ENCODE data around the gene UBXN10.

GRCh38 chr1:20164694-20165202 lies 21.1 kb upstream of the UBXN10 start:
- TF ChIP-seq EZH2 (optimal IDR thresholded peaks at IDR 0.05; ENCODE audit: low read depth, low read length) (no peak), EZH2phosphoT487 (IDR thresholded peaks at IDR 0.05; ENCODE audit: low read length) (no peak)
- TF ChIP-seq, protein P1, sequence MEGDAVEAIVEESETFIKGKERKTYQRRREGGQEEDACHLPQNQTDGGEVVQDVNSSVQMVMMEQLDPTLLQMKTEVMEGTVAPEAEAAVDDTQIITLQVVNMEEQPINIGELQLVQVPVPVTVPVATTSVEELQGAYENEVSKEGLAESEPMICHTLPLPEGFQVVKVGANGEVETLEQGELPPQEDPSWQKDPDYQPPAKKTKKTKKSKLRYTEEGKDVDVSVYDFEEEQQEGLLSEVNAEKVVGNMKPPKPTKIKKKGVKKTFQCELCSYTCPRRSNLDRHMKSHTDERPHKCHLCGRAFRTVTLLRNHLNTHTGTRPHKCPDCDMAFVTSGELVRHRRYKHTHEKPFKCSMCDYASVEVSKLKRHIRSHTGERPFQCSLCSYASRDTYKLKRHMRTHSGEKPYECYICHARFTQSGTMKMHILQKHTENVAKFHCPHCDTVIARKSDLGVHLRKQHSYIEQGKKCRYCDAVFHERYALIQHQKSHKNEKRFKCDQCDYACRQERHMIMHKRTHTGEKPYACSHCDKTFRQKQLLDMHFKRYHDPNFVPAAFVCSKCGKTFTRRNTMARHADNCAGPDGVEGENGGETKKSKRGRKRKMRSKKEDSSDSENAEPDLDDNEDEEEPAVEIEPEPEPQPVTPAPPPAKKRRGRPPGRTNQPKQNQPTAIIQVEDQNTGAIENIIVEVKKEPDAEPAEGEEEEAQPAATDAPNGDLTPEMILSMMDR (IDR thresholded peaks at IDR 0.05; ENCODE audit: low read length), result no peak

Data from MM.1S (cell line).